Immature natural killer cell (primary cell): ENCODE measurements around the gene ZNF648. TPM values are rescaled to one million over a fixed set of nuclear protein-coding genes. Genes with fewer than 3 reads are reported as not detected.

ENCODE experiments used
- DNase-seq, 3 donors: peaks; one replicate each; pipeline ENCODE4 v3.0.0; 2022; ENCODE audit warnings: mixed read lengths in 1 of 3
- H3K27ac Mint-ChIP-seq, 6 donors: one replicate each; pipeline ENCODE4 v1.8.0; 2020; ENCODE audit warnings: mixed read lengths in 6 of 6, mild to moderate bottlenecking in 5 of 6, inconsistent platforms in 4 of 6, moderate library complexity in 3 of 6
- H3K27me3 Mint-ChIP-seq, 3 donors: one replicate each; pipeline ENCODE4 v1.8.0; 2020 to 2021; ENCODE audit warnings: low read depth in 3 of 3, mild to moderate bottlenecking in 3 of 3, mixed read lengths in 3 of 3, moderate library complexity in 3 of 3, inconsistent platforms in 1 of 3
- H3K36me3 Mint-ChIP-seq, 3 donors: one replicate each; pipeline ENCODE4 v1.8.0; 2020; ENCODE audit warnings: mixed read lengths in 3 of 3, inconsistent platforms in 2 of 3, mild to moderate bottlenecking in 2 of 3
- H3K4me1 Mint-ChIP-seq, 2 donors: one replicate each; pipeline ENCODE4 v1.8.0; 2020; ENCODE audit warnings: inconsistent platforms in 2 of 2, mild to moderate bottlenecking in 2 of 2, mixed read lengths in 2 of 2, moderate library complexity in 1 of 2
- H3K4me3 Mint-ChIP-seq, 5 donors: one replicate each; pipeline ENCODE4 v1.8.0; 2020; ENCODE audit warnings: mild to moderate bottlenecking in 5 of 5, mixed read lengths in 5 of 5, inconsistent platforms in 3 of 5, moderate library complexity in 3 of 5
- H3K9me3 Mint-ChIP-seq, 6 donors: one replicate each; pipeline ENCODE4 v1.8.0; 2020; ENCODE audit warnings: mild to moderate bottlenecking in 6 of 6, mixed read lengths in 6 of 6, inconsistent platforms in 4 of 6, moderate library complexity in 3 of 6
- polyA plus RNA-seq, 3 donors: library from polyadenylated mRNA; unstranded; fragments of 300-500 nt; fragmentation: Illumina TruSeq; gene quantifications; one replicate each; pipeline ENCODE4 v1.2.3, GENCODE V29; 2021

The ZNF648 gene
- polyA plus RNA-seq, 3 donors from 2014 or later, result not detected

GRCh38 chr1:182086620-182087019, 25.1 kb upstream of the ZNF648 start:
- no peak for DNase-seq
- H3K4me3 Mint-ChIP-seq, result no peak overlapping the region
- no peaks in the 10 kb centered on the region for H3K4me1 Mint-ChIP-seq
- no peaks in the 10 kb centered on the region for H3K36me3 Mint-ChIP-seq
- H3K27me3 Mint-ChIP-seq, result peaks cover 0 to 4% (median 1%) of the 10 kb centered on the region in 3 donors
- H3K27ac Mint-ChIP-seq, result peak overlapping the region in 1 of 6 donors; percentile 29
- no peaks in the 10 kb centered on the region for H3K9me3 Mint-ChIP-seq

GRCh38 chr1:182086136-182086535, 24.6 kb upstream of the ZNF648 start:
- Mint-ChIP-seq H3K27ac (no peak overlapping the region), H3K4me1 (no peaks in the 10 kb centered on the region), H3K9me3 (no peaks in the 10 kb centered on the region), H3K27me3 (peaks cover 0 to 3% (median 1%) of the 10 kb centered on the region in 3 donors), H3K4me3 (no peak overlapping the region), H3K36me3 (no peaks in the 10 kb centered on the region)
- no peak for DNase-seq

DNA sequence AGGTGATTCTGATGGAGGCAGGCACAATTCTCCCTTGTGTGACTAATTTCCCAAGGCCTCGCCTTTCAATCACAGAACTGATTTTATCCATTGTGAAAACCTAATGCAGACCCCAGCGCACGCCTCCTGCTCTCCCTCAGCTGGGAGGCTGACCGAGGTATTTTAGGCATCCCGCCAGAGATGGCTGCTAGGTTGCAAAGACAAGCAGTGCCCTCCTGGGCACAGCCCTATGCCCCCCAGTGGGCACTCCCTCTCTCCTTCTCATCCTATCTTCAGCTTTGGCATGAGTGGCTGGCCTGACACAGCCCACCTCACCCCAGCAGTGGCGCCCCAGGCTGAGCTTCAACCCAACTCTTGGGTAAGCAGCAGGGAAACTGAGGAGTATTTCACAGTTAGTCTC, 24.2 kb upstream of the ZNF648 start:
- no peaks in the 10 kb centered on the region for H3K4me1 Mint-ChIP-seq
- DNase-seq, result no peak
- no peak overlapping the region for H3K4me3 Mint-ChIP-seq
- no peaks in the 10 kb centered on the region for H3K9me3 Mint-ChIP-seq
- no peaks in the 10 kb centered on the region for H3K36me3 Mint-ChIP-seq
- no peak overlapping the region for H3K27ac Mint-ChIP-seq
- H3K27me3 Mint-ChIP-seq, result peaks cover 0 to 2% (median 1%) of the 10 kb centered on the region in 3 donors

- DNase-seq, result peak; percentile 42 to 56 (median 44)
- no peaks in the 10 kb centered on the region for H3K4me1 Mint-ChIP-seq
- no peaks in the 10 kb centered on the region for H3K9me3 Mint-ChIP-seq
- no peak overlapping the region for H3K27ac Mint-ChIP-seq
- peaks cover 0 to 2% (median 1%) of the 10 kb centered on the region in 3 donors for H3K27me3 Mint-ChIP-seq
- H3K36me3 Mint-ChIP-seq, result no peaks in the 10 kb centered on the region
- no peak overlapping the region for H3K4me3 Mint-ChIP-seq
These were observed 23.2 kb upstream of the ZNF648 start for GRCh38 chr1:182084487-182085316.

DNA sequence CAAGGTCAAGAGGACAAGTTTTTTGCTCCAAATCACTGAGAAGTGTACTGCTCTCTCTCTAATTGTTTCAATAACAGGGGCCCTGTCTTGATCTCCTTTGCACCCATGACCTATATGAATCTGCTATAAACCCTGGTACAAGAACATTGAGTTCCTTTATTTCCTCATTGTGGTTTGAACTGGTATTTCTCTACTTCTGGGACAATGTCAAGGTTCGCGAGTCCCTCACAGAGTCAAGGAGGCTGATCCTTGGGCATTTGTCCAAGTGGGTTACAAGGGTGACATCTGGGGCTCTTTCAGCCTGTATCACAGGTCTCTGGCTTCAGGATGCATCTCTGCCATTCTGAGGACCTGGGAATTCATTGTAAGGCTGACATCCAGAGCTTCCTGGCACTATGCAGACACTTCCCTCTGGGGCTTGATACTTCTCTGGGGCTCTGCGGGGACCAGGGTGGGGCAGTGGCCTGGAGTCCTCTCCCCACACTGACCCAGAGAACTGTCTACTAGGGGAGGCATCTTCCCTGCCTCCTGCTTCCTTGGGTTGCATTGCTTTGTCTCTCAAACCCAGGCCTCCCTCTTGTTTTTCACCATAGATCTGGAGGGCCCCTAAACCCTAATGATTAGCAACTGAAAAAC, 22.5 kb upstream of the ZNF648 start:
- Mint-ChIP-seq H3K4me3 (no peak overlapping the region), H3K27me3 (peaks cover 0 to 2% (median 1%) of the 10 kb centered on the region in 3 donors), H3K27ac (no peak overlapping the region)

DNA sequence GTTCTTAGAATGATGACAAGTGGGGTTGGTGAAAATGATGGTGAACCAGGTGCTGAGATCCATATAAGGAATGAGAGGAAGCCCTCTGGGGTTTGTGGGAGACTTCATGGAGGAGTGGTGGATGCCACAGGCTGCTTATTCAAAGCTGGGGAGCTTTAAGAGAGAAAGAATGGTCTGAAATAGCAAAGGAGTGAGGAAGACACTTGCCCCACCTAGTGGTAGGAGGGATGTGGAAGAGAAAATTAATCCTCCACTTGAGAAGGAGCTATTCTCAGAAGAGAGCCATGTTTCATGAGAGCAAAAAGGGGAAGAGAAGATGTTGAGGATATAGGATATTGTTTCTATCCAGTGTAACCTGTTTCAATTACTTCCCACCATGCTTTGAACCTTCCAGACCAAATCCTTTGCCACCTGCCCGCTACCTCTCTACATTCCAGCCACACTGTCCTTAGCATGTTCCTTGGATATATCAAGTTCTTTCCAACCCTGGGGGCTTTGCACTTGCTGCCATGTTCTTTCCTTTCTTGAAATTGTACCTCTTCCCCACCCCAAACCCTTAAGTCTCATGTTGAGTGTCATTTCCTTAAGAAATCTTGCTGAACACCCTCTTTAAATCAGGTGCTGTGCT, 19.6 kb upstream of the ZNF648 start:
- H3K27ac Mint-ChIP-seq, result no peak overlapping the region
- no peaks in the 10 kb centered on the region for H3K9me3 Mint-ChIP-seq
- H3K27me3 Mint-ChIP-seq, result peaks cover 0 to 2% (median 0%) of the 10 kb centered on the region in 3 donors
- H3K4me3 Mint-ChIP-seq, result no peak overlapping the region
- DNase-seq, result peak in 1 of 3 donors; percentile 17
- H3K4me1 Mint-ChIP-seq, result no peaks in the 10 kb centered on the region
- H3K36me3 Mint-ChIP-seq, result no peaks in the 10 kb centered on the region

More for the DNA sequence above, 22.5 kb upstream of the ZNF648 start:
- Mint-ChIP-seq H3K36me3 (no peaks in the 10 kb centered on the region), H3K4me1 (no peaks in the 10 kb centered on the region), H3K9me3 (no peaks in the 10 kb centered on the region)
- no peak for DNase-seq

GRCh38 chr1:182080040-182080439, 18.5 kb upstream of the ZNF648 start:
- H3K9me3 Mint-ChIP-seq, result no peaks in the 10 kb centered on the region
- H3K27ac Mint-ChIP-seq, result no peak overlapping the region
- no peak for DNase-seq
- peaks cover 0 to 2% (median 0%) of the 10 kb centered on the region in 3 donors for H3K27me3 Mint-ChIP-seq
- no peak overlapping the region for H3K4me3 Mint-ChIP-seq
- no peaks in the 10 kb centered on the region for H3K4me1 Mint-ChIP-seq
- H3K36me3 Mint-ChIP-seq, result no peaks in the 10 kb centered on the region

- no peak overlapping the region for H3K27ac Mint-ChIP-seq
These were observed 10.4 kb upstream of the ZNF648 start for GRCh38 chr1:182071924-182072323.

DNA sequence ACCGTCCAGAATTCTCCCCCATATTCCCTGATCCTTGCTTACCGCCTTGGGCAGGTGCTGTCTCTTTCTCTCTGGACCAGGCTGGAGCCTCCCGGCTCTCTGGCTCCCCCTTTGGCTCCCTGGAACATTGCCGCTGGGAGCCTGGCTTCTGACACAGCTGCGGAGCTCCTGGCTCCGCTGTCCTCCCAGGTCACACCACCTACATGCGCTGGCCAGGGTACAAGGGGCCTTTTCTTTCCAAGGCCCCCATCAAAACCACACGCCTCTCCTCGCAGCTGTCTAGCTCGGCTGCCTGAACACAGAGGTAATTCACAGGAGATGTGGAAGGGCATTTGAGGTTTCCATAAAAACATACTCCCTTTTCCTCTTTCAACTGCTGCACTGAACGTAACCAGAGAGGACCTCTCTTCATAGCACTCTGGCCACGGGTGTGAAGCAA, 7.5 kb upstream of the ZNF648 start:
- no peak overlapping the region for H3K4me3 Mint-ChIP-seq
- no peaks in the 10 kb centered on the region for H3K36me3 Mint-ChIP-seq
- no peaks in the 10 kb centered on the region for H3K4me1 Mint-ChIP-seq
- no peaks in the 10 kb centered on the region for H3K9me3 Mint-ChIP-seq
- H3K27ac Mint-ChIP-seq, result no peak overlapping the region
- peaks cover 3 to 12% (median 5%) of the 10 kb centered on the region in 3 donors for H3K27me3 Mint-ChIP-seq
- DNase-seq, result no peak

More at GRCh38 chr1:182071924-182072323, 10.4 kb upstream of the ZNF648 start:
- no peak overlapping the region for H3K4me3 Mint-ChIP-seq
- no peaks in the 10 kb centered on the region for H3K36me3 Mint-ChIP-seq
- H3K27me3 Mint-ChIP-seq, result peaks cover 0 to 8% (median 1%) of the 10 kb centered on the region in 3 donors
- no peaks in the 10 kb centered on the region for H3K4me1 Mint-ChIP-seq
- H3K9me3 Mint-ChIP-seq, result no peaks in the 10 kb centered on the region
- no peak for DNase-seq

GRCh38 chr1:182066934-182067333, 5.4 kb upstream of the ZNF648 start:
- DNase-seq, result no peak
- Mint-ChIP-seq H3K36me3 (no peaks in the 10 kb centered on the region), H3K4me3 (no peak overlapping the region), H3K27ac (no peak overlapping the region), H3K9me3 (no peaks in the 10 kb centered on the region), H3K4me1 (no peaks in the 10 kb centered on the region), H3K27me3 (peaks cover 3 to 18% (median 5%) of the 10 kb centered on the region in 3 donors)

DNA sequence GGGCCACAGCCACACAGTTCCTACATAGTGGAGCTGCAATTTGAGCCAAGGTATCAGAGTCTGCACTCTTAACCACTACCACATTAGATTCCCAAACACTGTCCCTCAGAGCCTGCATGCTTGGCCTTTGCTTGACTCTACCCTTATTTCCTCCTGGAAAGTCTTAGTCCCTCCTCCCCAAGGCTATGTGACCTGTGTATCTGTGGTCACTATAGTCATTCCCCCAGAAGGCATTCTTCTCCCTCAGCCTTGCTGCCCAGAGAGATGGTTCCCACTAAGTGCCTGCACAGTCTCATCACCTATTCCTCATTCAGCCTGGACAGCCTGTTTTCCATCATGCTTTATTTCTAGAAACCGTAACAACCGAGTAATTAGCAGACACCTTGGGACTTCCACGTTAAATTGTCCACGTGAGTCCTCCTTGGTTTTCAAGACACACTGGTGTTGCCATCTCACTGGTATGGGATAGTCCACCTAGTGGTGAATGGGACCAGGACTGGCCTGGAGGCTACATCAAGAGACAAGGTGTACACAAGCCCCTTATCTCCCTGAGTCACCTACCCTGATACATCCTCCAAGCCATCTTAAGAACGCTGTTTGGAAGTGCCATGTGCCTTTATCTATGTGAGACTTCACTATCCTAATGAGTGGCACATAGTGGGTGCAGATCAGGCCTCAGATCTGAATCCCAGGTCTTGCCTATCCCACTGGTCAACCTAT, 3.8 kb upstream of the ZNF648 start:
- Mint-ChIP-seq H3K27ac (no peak overlapping the region), H3K4me1 (no peaks in the 10 kb centered on the region), H3K9me3 (no peaks in the 10 kb centered on the region), H3K36me3 (no peaks in the 10 kb centered on the region), H3K27me3 (peaks cover 3 to 18% (median 3%) of the 10 kb centered on the region in 3 donors), H3K4me3 (no peak overlapping the region)
- DNase-seq, result no peak

- Mint-ChIP-seq H3K27ac (no peak overlapping the region), H3K27me3 (peaks cover 3 to 17% (median 3%) of the 10 kb centered on the region in 3 donors), H3K4me3 (no peak overlapping the region), H3K4me1 (no peaks in the 10 kb centered on the region), H3K9me3 (no peaks in the 10 kb centered on the region), H3K36me3 (no peaks in the 10 kb centered on the region)
- DNase-seq, result no peak
These were observed 3.1 kb upstream of the ZNF648 start for GRCh38 chr1:182064611-182065010.

DNA sequence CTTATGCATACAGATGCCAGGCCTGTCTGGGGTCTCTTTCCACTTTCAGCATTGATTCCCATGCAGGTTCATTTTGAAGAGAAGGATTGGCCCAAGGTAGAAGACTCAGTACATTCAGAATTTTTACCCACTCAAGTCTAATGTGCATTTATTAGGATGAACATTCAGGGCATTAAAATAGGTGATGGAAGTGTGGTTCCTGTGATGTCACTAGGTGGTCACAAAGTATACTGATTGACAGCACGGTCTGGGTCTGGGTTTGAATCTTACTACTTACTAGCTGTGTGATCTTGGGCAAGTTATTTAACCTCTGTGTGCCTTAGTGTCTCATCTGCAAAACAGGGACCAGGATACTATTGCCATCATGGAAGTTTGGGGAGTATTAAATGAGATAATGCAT, 711 bp upstream of the ZNF648 start:
- no peak for DNase-seq
- peaks cover 3 to 15% (median 4%) of the 10 kb centered on the region in 3 donors for H3K27me3 Mint-ChIP-seq
- H3K4me1 Mint-ChIP-seq, result no peaks in the 10 kb centered on the region
- H3K4me3 Mint-ChIP-seq, result no peak overlapping the region
- H3K9me3 Mint-ChIP-seq, result no peaks in the 10 kb centered on the region
- H3K27ac Mint-ChIP-seq, result no peak overlapping the region
- no peaks in the 10 kb centered on the region for H3K36me3 Mint-ChIP-seq
